GM18502 (cell line): Measurements from ENCODE around the gene FBXL7.

Source experiments
- ATAC-seq: cut with Tn5 transposase; IDR thresholded peaks from one replicate; pipeline ENCODE4 v1.9.1; 2021; ENCODE audit warnings: mild to moderate bottlenecking; ENCODE audit not compliant: unreplicated experiment, poor library complexity

The FBXL7 gene

GRCh38 chr5:15607076-15607475 is 107.1 kb downstream of the FBXL7 start:
- ATAC-seq, result no peak

GRCh38 chr5:15609076-15609725 is 109.2 kb downstream of the FBXL7 start:
- no peak for ATAC-seq

GRCh38 chr5:15610216-15610615 is 110.2 kb downstream of the FBXL7 start:
- no peak for ATAC-seq

DNA sequence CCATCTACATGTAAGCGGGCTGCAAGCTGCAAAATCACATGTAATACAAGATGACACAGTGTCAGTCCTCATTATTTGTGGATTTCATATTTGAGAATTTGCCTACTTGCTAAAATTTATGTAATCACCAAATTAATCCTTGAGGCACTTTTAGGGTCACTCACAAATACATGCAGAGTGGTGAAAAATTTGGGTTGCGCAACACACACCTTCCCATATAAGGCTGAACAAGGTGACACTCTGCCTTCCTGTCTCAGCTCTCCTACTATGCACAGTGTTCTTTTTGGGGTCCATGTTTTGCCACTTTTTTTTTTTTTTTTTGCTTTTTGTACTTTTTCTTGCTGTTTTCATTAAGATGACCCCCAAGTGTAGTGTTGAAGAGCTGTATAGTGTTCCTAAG is 111.0 kb downstream of the FBXL7 start:
- no peak for ATAC-seq

GRCh38 chr5:15612915-15613635 is 113.1 kb downstream of the FBXL7 start:
- no peak for ATAC-seq

- no peak for ATAC-seq
Observed at GRCh38 chr5:15614679-15615078, 114.7 kb downstream of the FBXL7 start.

DNA sequence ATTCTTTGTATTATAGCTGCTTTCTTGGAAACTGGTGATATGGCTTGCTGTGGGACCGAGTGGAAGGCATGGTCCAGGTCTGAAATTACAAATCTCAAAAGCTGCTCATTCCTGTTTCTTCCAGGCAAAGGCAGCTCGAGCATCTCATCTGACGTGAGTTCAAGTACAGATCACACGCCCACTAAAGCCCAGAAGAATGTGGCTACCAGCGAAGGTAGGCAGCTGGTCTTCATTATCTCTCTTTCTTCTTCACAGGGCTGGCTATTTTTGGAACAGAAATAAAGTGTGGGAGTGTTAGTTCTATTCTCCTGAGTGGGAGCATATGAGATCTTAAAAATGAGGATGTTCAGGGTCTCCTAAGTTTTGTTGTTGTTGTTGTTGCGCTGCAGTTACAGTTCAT is 115.9 kb downstream of the FBXL7 start:
- ATAC-seq, result no peak

DNA sequence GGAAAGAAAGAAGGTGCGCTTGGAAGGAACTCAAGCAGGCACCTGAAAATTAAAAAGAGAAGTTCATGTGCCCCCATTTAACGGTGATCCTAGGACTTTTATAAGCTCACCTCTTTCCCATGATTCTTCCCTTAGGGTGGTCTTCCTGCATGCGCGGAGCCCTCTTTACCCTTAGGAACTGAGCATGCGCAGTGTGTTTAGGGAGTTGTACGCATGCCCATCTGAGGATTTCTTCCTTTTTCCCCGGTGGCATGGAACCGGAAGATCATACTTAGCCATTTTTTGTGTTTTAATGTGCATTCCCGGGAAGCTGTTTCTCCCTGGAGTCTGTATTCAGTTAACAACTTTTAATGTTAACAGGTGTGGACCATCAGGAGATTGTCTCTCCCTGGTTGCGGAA is 119.0 kb downstream of the FBXL7 start:
- no peak for ATAC-seq

- no peak for ATAC-seq
Observed at GRCh38 chr5:15620501-15620900, 120.5 kb downstream of the FBXL7 start.

- ATAC-seq, result no peak
Observed at GRCh38 chr5:15621094-15621493, 121.1 kb downstream of the FBXL7 start.

DNA sequence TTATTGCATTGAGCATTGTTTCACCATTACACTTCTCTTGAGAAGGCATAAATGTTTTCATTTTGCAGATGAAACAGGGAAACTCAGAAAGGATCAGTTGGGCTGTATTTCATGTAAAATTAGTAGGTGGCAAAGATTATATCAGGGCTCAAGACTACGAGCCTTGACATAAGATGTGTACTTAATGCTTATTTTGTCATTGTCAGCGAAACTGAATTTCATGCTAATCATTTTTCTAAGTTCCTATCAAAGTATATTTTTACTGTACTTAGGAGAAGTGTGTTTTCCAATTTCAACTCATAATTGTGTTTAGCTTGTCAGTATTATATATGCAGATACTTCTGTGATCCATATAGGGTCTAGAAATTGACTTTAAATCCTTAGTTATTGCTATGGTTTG is 123.8 kb downstream of the FBXL7 start:
- no peak for ATAC-seq

DNA sequence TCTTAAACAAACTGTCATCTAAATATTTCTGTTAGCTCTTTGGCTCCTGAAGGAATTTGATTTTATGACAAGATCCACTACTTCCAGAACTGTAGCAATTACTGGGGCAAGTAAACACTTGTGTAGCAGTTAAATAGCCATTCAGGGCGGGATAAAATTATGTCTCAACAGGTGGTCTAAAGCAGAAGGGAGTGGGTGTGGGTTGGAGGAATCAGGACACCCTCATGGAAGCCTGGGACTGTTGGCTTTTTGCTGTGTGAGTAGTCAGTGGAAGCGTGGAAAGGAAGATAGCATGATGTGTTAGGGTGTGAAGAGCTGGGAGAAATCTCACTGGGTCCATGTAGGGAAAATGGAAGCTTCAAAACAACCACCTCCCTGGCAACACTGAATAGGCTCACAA is 127.1 kb downstream of the FBXL7 start:
- ATAC-seq, result no peak

DNA sequence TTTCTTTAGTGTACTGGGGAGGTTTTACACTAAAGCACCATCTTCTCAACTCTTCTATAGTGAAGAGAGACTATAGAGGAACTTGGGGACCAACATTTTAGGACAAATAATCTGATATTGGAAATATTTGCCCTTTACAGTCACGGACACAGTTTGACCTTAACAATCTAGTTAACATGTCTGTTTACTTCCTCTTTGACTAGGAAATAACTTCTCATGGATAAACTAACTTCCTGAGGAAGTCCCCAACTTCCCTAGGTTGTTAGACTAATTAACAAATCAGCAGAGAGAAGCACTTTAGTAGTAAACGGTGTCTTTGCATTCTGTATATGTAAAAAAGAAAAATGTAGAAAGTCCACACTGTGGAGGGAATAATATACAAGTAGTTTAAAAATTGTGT is 127.7 kb downstream of the FBXL7 start:
- no peak for ATAC-seq

DNA sequence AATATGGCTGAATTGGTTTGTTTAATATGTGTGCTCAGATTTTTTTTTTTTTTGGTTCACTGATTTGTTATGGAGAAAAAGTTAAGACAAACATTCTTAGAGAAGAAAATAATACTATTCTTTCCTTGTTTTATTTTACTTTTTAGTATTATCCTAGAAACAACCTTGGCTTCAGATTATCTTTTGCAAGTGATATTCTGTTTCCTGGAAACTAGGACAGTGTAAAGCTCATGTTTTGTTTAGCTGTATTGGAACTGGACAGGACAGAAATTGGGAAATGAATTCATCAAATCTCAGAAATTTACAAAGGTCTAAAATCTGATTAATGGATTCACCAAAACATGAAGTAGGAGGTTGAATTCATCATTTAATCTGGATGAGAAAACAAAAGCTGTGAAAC is 130.5 kb downstream of the FBXL7 start:
- ATAC-seq, result no peak

DNA sequence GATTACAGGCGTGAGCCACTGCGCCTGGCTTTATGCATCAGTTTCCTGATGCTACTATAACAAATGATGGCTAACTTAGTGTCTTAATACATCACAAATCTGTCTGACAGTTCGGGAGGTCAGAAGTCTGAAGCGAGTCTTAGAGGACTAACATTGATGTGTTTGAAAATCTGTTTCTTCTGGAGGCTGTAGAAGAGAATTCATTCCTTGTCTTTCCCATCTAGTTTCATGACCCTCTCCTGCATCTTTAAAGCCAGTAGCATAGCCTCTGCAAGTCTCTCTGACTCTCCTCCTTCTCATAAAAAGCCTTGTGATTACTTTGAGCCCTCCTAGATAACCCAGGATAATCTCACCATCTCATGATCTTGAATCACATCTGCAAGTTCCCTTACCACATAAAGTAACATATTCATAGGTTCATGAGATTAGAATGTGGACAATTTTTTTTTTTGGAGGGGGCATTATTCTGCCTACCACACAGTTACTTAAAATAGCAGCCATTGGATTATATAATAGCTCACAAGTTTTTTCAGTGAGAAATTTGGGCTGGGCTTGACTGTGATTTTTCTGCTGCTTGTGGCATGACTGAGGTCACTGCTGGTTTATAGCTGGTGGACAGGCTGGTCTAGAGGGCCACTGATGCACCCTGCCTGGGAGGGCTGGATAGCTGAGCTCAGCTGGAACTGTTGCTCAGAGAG is 134.8 kb downstream of the FBXL7 start:
- ATAC-seq, result no peak

- no peak for ATAC-seq
Observed at GRCh38 chr5:15635289-15635616, 135.3 kb downstream of the FBXL7 start.

GRCh38 chr5:15637345-15637744 is 137.4 kb downstream of the FBXL7 start:
- ATAC-seq, result no peak

GRCh38 chr5:15637886-15638285 is 137.9 kb downstream of the FBXL7 start:
- ATAC-seq, result no peak

DNA sequence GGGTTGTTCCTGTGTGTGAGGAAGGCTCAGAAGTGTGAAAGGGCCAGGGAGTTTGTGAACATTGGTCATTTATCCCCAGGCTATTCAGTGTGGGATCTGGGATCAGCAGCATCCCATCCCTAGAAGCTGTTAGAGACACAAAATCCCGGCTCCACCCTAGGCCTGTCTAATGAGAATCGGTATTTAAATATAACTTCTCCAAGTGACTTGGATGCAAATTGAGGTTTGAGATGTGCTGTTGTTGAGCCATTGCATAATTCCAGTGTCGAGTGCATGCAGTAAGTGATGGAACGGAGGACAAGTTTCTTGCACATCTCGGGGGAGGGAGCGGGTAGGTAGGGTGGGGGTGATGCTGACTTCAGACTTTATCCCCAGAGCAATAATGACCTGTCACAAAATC is 138.3 kb downstream of the FBXL7 start:
- ATAC-seq, result no peak

DNA sequence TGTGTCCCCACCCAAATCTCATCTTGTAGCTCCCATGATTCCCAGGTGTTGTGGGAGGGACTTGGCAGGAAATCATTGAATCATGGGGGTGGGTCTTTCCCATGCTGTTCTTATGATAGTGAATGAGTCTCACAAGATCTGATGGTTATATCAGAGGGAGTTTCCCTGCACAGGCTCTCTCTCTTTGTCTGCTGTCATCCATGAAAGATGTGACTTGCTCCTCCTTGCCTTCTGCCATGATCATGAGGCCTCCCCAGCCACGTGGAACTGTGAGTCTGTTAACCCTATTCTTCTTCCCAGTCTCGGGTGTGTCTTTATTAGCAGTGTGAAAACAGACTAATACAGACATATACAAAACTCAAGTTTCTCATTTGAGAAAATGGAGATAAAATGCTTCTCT is 139.3 kb downstream of the FBXL7 start:
- no peak for ATAC-seq

DNA sequence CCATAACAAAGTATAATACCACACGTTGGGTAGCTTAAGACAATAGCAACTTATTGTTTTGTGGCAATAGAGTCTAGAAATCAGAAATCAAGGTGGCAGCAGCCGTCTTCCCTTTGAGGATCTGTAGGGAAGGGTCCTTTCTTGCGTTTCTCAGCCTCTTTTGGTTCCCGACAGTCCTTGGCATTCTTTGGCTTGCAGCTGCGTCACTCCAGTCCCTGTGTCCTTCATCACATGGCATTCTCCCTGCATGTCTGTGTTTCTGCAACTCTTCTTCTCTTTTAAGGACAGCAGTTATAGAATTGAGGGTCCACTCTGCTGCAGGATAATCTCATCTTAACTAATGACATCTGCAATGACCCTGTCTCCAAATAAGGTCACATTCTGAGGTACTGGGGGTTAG is 140.1 kb downstream of the FBXL7 start:
- no peak for ATAC-seq

- ATAC-seq, result no peak
Observed at GRCh38 chr5:15643731-15644130, 143.8 kb downstream of the FBXL7 start.
